ENCODE results near the gene DCDC1.

Gene DCDC1

DNA sequence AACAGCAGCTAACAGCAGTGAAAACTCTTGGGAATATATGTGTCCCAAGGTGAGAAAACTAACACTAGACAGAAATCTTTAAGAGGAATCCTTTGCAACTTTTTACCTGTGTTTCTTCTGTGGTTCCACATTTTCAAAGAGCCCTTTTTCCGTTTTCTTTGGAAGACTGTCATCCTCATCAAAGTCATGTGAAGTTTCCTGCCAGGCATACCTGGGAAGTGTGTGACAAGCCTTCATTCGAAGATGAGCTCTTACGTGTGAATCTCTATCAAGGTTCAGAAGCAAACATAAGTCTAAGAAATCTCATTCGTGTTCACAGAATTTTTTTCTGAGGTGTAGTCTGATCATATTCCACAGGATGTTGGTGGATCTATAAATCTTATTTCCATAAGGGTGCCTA is 452.8 kb downstream of the DCDC1 start:
- TF ChIP-seq, protein P1, sequence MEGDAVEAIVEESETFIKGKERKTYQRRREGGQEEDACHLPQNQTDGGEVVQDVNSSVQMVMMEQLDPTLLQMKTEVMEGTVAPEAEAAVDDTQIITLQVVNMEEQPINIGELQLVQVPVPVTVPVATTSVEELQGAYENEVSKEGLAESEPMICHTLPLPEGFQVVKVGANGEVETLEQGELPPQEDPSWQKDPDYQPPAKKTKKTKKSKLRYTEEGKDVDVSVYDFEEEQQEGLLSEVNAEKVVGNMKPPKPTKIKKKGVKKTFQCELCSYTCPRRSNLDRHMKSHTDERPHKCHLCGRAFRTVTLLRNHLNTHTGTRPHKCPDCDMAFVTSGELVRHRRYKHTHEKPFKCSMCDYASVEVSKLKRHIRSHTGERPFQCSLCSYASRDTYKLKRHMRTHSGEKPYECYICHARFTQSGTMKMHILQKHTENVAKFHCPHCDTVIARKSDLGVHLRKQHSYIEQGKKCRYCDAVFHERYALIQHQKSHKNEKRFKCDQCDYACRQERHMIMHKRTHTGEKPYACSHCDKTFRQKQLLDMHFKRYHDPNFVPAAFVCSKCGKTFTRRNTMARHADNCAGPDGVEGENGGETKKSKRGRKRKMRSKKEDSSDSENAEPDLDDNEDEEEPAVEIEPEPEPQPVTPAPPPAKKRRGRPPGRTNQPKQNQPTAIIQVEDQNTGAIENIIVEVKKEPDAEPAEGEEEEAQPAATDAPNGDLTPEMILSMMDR (IDR thresholded peaks at IDR 0.05; ENCODE audit: insufficient read depth, low read depth, low read length, missing control alignments): no peak
- DNase-seq (ENCODE audit: low read depth): no peak
- no peak overlapping the region for H3K4me3 ChIP-seq (ENCODE audit: low read length)

DNA sequence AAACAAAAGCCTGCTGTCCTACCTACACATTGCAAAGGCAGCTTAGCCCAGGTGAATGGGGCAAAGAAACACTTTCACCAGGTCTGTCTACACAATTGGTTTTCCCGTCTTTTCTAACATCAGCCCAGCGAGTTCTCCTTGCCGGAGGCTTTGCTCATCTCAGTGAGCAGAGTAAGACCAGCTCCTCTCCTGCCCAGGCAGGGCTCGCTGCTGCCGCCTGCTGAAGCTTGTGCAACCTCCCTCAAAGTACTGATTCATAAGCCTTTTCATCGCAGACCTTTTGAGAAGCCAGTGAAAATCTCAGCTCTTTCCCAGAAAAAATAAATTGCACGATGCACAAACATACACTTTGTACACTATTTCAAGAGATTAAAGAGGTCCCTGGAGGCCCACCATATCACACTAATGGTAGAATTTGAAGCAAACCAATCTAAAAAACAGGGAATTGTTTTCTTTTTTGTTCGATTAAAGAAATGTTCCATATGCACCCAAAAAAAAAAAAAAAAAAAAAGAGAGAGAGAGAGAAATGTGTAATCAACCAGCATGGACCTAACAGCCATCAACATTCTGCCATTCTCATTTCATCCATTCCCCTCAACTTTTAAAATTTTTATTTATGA is 455.3 kb downstream of the DCDC1 start:
- TF ChIP-seq, protein P1 (IDR thresholded peaks at IDR 0.05; ENCODE audit: insufficient read depth, low read depth, low read length, missing control alignments): peak; percentile 91
- no peak overlapping the region for H3K4me3 ChIP-seq (ENCODE audit: low read length)
- DNase-seq (ENCODE audit: low read depth): peak; percentile 77

DNA sequence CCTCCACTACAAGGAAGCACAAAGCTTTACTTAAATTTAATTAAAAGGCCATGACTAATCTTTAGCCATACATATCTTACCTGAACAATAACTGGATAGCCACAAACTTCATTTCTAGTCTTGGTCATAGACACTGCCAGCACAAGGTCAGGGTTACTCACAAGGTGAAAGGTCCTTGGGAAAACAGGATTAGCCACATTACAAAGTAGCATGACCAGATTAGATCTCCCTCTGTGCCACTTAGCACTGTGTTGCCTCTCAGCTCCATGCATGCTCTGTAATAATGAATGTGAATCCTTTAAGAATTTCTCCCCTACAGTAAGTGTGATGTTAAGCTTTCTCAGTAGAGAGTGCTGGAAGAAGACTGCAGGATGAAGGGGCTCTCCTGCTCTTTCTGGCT is 458.3 kb downstream of the DCDC1 start:
- DNase-seq (ENCODE audit: low read depth): peak; percentile 2
- no peak overlapping the region for H3K4me3 ChIP-seq (ENCODE audit: low read length)
- TF ChIP-seq, protein P1 (IDR thresholded peaks at IDR 0.05; ENCODE audit: insufficient read depth, low read depth, low read length, missing control alignments): no peak

DNA sequence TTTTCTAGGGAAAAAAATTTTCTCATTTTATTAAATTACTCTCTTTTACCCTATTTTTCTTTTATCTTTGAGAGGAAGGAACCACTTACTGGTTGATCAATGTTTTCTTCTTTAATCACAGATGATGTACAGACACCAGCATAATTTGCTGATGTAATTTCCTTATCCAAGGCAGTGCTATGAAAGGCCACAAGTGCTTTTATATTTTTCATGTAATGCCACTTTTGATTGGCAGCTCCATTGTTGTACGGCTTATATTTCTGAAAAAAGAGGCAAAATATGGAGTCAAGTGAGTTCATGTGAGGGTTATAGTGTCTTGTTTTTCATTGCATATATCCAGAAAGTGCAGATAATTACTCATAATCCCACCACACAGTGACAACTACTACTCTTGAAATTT is 460.7 kb downstream of the DCDC1 start:
- TF ChIP-seq, protein P1 (IDR thresholded peaks at IDR 0.05; ENCODE audit: insufficient read depth, low read depth, low read length, missing control alignments): no peak
- DNase-seq (ENCODE audit: low read depth): no peak
- H3K4me3 ChIP-seq (ENCODE audit: low read length): no peak overlapping the region

DNA sequence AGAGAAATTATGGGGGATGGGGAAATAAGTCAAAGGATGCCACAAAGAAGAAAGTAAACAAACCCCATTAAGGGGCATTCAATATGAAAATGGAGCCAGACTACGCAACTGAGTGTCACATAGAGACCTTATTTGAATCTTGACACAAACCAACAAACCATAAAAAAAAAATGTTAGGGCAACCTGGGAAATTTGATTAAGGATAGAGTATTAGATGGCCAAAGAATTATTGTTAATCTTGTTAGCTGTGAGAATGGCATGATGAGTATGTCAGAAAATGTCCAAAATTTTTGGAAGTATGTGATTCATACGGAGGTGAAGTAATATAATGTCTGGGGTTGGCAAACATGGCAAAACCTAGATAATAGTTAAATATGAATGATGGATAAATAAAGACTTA is 461.3 kb downstream of the DCDC1 start:
- H3K4me3 ChIP-seq (ENCODE audit: low read length): no peak overlapping the region
- TF ChIP-seq, protein P1 (IDR thresholded peaks at IDR 0.05; ENCODE audit: insufficient read depth, low read depth, low read length, missing control alignments): no peak
- no peak for DNase-seq (ENCODE audit: low read depth)

DNA sequence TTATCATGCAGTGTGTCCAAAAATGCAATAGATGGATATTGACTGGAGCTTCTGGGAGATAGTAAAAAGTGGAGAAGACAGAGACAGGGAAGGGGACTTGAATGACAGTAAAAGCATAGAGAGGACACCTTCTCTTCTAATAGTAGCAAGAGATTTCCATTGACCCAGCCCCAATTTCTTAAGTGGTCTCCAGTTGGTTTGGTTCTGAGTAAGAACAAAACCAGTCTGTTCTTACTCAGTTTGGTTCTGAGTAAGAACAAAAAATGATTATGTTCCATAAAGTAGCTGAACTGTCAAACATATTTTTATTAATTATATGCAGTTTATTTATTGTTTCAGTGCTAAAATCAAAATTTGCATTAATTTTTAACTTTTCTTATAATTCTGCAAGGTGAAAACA is 466.6 kb downstream of the DCDC1 start:
- TF ChIP-seq, protein P1 (IDR thresholded peaks at IDR 0.05; ENCODE audit: insufficient read depth, low read depth, low read length, missing control alignments): no peak
- no peak overlapping the region for H3K4me3 ChIP-seq (ENCODE audit: low read length)
- DNase-seq (ENCODE audit: low read depth): no peak

DNA sequence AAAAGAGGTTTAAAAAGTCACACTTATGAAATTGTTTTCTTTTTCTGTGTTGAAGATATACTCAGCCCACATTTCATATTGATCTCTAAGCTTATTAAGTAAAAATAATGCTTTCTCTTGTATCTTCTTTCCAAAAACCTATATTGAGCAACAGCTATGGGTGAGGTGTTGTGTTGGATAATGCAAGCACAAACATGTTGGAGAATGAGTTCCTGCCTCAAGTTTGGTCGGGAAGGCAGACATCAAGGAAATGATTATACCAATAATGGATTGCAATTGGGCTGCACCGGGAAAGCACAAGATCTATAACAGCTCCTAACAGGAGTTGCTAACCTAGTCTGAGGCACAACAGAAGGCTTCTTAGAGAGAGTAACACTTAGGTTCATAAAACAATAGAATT is 474.5 kb downstream of the DCDC1 start:
- peak; percentile 69 for DNase-seq (ENCODE audit: low read depth)
- no peak overlapping the region for H3K4me3 ChIP-seq (ENCODE audit: low read length)
- TF ChIP-seq, protein P1 (IDR thresholded peaks at IDR 0.05; ENCODE audit: insufficient read depth, low read depth, low read length, missing control alignments): no peak
